Measurements from ENCODE around the gene MMP23B. TPM values are rescaled to one million over a fixed set of nuclear protein-coding genes. Genes with fewer than 3 reads are reported as not detected.

Gene MMP23B
- total RNA-seq, 2 donors from 2014 or later = 3.0 to 5.8 TPM

GRCh38 chr1:1605034-1605591 lies 26.9 kb upstream of the MMP23B start:
- no peak for DNase-seq
- intact Hi-C loops (cut with DNase I) = no loop called here
- H3K36me3 ChIP-seq = no peaks in the 10 kb centered on the region
- no peak overlapping the region for H3K27ac ChIP-seq
- no peak overlapping the region for H3K4me3 ChIP-seq
- TF ChIP-seq, protein P1, sequence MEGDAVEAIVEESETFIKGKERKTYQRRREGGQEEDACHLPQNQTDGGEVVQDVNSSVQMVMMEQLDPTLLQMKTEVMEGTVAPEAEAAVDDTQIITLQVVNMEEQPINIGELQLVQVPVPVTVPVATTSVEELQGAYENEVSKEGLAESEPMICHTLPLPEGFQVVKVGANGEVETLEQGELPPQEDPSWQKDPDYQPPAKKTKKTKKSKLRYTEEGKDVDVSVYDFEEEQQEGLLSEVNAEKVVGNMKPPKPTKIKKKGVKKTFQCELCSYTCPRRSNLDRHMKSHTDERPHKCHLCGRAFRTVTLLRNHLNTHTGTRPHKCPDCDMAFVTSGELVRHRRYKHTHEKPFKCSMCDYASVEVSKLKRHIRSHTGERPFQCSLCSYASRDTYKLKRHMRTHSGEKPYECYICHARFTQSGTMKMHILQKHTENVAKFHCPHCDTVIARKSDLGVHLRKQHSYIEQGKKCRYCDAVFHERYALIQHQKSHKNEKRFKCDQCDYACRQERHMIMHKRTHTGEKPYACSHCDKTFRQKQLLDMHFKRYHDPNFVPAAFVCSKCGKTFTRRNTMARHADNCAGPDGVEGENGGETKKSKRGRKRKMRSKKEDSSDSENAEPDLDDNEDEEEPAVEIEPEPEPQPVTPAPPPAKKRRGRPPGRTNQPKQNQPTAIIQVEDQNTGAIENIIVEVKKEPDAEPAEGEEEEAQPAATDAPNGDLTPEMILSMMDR (IDR thresholded peaks at IDR 0.05) = no peak
- H3K9ac ChIP-seq (ENCODE audit: low read depth in 2 of 2, low read length in 2 of 2) = no peak overlapping the region
- H3K9me3 ChIP-seq = no peaks in the 10 kb centered on the region
- no peaks in the 10 kb centered on the region for H3K4me1 ChIP-seq
- H3K27me3 ChIP-seq = peaks cover 11% of the 10 kb centered on the region

- Histone ChIP-seq H3K9ac (ENCODE audit: low read depth in 2 of 2, low read length in 2 of 2) (no peak overlapping the region), H3K36me3 (no peaks in the 10 kb centered on the region), H3K27ac (no peak overlapping the region), H3K9me3 (no peaks in the 10 kb centered on the region), H3K4me1 (no peaks in the 10 kb centered on the region), H3K4me3 (no peak overlapping the region), H3K27me3 (peaks cover 9% of the 10 kb centered on the region)
- TF ChIP-seq, protein P1 (IDR thresholded peaks at IDR 0.05) = no peak
- DNase-seq = no peak
- intact Hi-C loops (cut with DNase I) = no loop called here
Observed at GRCh38 chr1:1605724-1606123, 26.2 kb upstream of the MMP23B start.

DNA sequence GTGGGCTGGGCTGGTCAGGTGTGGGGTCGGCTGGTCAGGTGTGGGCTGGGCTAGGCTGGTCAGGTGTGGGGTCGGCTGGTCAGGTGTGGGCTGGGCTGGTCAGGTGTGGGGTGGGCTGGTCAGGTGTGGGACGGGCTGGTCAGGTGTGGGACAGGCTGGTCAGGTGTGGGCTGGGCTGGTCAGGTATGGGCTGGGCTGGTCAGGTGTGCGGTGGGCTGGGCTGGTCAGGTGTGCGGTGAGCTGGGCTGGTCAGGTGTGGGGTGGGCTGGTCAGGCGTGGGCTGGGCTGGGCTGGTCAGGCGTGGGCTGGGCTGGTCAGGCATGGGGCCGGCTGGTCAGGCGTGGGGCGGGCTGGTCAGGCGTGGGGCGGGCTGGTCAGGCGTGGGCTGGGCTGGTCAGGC lies 25.7 kb upstream of the MMP23B start:
- Histone ChIP-seq H3K4me3 (no peak overlapping the region), H3K36me3 (no peaks in the 10 kb centered on the region), H3K27ac (no peak overlapping the region), H3K27me3 (peaks cover 4% of the 10 kb centered on the region), H3K4me1 (no peaks in the 10 kb centered on the region), H3K9ac (ENCODE audit: low read depth in 2 of 2, low read length in 2 of 2) (no peak overlapping the region), H3K9me3 (no peaks in the 10 kb centered on the region)
- DNase-seq = peak; percentile 15
- intact Hi-C loops (cut with DNase I) = no loop called here
- TF ChIP-seq, protein P1 (IDR thresholded peaks at IDR 0.05) = no peak

- Histone ChIP-seq H3K4me1 (peaks cover 7% of the 10 kb centered on the region), H3K9me3 (no peaks in the 10 kb centered on the region), H3K27ac (no peak overlapping the region), H3K36me3 (no peaks in the 10 kb centered on the region), H3K4me3 (no peak overlapping the region), H3K27me3 (no peaks in the 10 kb centered on the region), H3K9ac (ENCODE audit: low read depth in 2 of 2, low read length in 2 of 2) (no peak overlapping the region)
- intact Hi-C loops (cut with DNase I) = no loop called here
- DNase-seq = peak; percentile 16
- TF ChIP-seq, protein P1 (IDR thresholded peaks at IDR 0.05) = no peak
Observed at GRCh38 chr1:1609822-1610485, 22.0 kb upstream of the MMP23B start.

- Histone ChIP-seq H3K36me3 (no peaks in the 10 kb centered on the region), H3K4me3 (no peak overlapping the region), H3K4me1 (peaks cover 7% of the 10 kb centered on the region), H3K27me3 (no peaks in the 10 kb centered on the region), H3K9me3 (no peaks in the 10 kb centered on the region), H3K27ac (no peak overlapping the region), H3K9ac (ENCODE audit: low read depth in 2 of 2, low read length in 2 of 2) (no peak overlapping the region)
- DNase-seq = peak; percentile 16
- intact Hi-C loops (cut with DNase I) = no loop called here
- TF ChIP-seq, protein P1 (IDR thresholded peaks at IDR 0.05) = no peak
Observed at GRCh38 chr1:1610796-1611195, 21.2 kb upstream of the MMP23B start.
